OCI-LY3 (cell line): Measurements from ENCODE around the gene SPACA4.

ENCODE experiments used
- H2AFZ ChIP-seq: fragments of 200-600, 300-600 bp; shearing (Covaris generic); 2 replicates; pipeline ENCODE4 v1.6.0; 2014; ENCODE audit warnings: antibody characterized with exemption, low read depth, low read length
- H3K27ac ChIP-seq: fragments of 200-600, 300-600 bp; sonication (generic); 2 replicates; pipeline ENCODE4 v1.5.1; 2014; ENCODE audit warnings: mild to moderate bottlenecking, low read length, moderate library complexity, mixed read lengths
- H3K27me3 ChIP-seq: fragments of 200-600, 300-600 bp; sonication (generic); 2 replicates; pipeline ENCODE4 v1.6.1; 2014; ENCODE audit warnings: low read depth, low read length, mixed read lengths
- H3K36me3 ChIP-seq: fragments of 200-600, 300-600 bp; sonication (generic); replicated peaks from 2 replicates; pipeline ENCODE3; 2014; ENCODE audit warnings: low read depth, low read length, mixed read lengths
- H3K4me1 ChIP-seq: fragments of 300-600, 200-600 bp; sonication (generic); 2 replicates; pipeline ENCODE4 v1.6.1; 2014; ENCODE audit warnings: low read length, mixed read lengths
- H3K4me2 ChIP-seq: fragments of 200-600, 300-600 bp; sonication (generic); 2 replicates; pipeline ENCODE4 v1.6.1; 2014; ENCODE audit warnings: low read length, mixed read lengths
- H3K4me3 ChIP-seq: fragments of 300-600, 200-600 bp; sonication (generic); 2 replicates; pipeline ENCODE4 v1.5.1; 2014; ENCODE audit warnings: antibody characterized with exemption, mild to moderate bottlenecking, low read length, moderate library complexity
- H3K79me2 ChIP-seq: fragments of 300-600, 200-600 bp; shearing (Covaris generic); 2 replicates; pipeline ENCODE4 v1.6.1; 2014; ENCODE audit warnings: mild to moderate bottlenecking, low read length, mixed read lengths
- H3K9ac ChIP-seq: fragments of 300-600, 200-600 bp; shearing (Covaris generic); 2 replicates; pipeline ENCODE4 v1.6.0; 2014; ENCODE audit warnings: mild to moderate bottlenecking, low read length, moderate library complexity
- H3K9me3 ChIP-seq: fragments of 200-600, 300-600 bp; shearing (Covaris generic); 2 replicates; pipeline ENCODE4 v1.6.1; 2014; ENCODE audit warnings: low read length, mixed read lengths; ENCODE audit not compliant: insufficient read depth
- H4K20me1 ChIP-seq: fragments of 200-600, 300-600 bp; sonication (generic); 2 replicates; pipeline ENCODE4 v1.6.1; 2016; ENCODE audit warnings: low read length, mixed read lengths; ENCODE audit not compliant: insufficient read depth
- CTCF ChIP-seq: fragments of 200-600, 300-600 bp; sonication (generic); IDR thresholded peaks from 2 replicates; pipeline ENCODE4 v1.5.1; 2014; ENCODE audit warnings: antibody characterized with exemption, low read length, low read depth
- EZH2phosphoT487 ChIP-seq: fragments of 200-600 bp; shearing (Covaris generic); IDR thresholded peaks from 2 replicates; pipeline ENCODE4 v1.6.1; 2018; ENCODE audit warnings: antibody characterized with exemption, mixed run types, low read depth

The SPACA4 gene

GRCh38 chr19:48609571-48610108, 3.1 kb downstream of the SPACA4 start:
- Histone ChIP-seq H3K4me1 (peaks cover 14% of the 10 kb centered on the region), H3K27me3 (no peaks in the 10 kb centered on the region), H4K20me1 (0 out of 2 replicates have a peak, but pooled peaks cover 6% of the 10 kb centered on the region), H3K27ac (peak overlapping the region; percentile 47; the same call in 1 of the 2 replicates), H3K79me2 (no peaks in the 10 kb centered on the region), H3K4me3 (no peak overlapping the region), H3K9ac (no peak overlapping the region), H3K36me3 (no peaks in the 10 kb centered on the region), H2AFZ (no peak overlapping the region), H3K4me2 (peak overlapping the region; percentile 84), H3K9me3 (no peaks in the 10 kb centered on the region)
- TF ChIP-seq EZH2phosphoT487 (no peak), CTCF (no peak)

DNA sequence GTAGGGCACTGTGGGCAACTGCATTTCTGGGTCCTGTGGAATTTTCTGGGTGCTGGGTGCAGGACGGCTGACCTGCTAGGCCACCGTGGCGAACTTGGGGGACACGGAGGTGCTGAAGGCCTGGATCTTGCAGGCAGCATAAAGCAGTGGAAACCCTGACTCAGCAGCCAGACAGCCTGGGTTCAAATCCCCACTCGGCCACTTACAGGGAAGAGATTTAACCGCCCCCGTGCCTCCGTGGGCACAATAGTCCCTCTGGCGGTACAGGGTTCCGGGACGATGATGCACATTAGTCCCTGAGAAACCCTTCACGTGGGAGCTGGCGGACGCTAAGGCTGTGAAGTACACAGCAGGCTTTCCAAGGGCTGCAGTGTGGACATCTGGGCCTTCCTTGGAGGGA, 5.3 kb downstream of the SPACA4 start:
- H3K9ac ChIP-seq, result no peak overlapping the region
- TF ChIP-seq EZH2phosphoT487 (no peak), CTCF (no peak)
- H3K27ac ChIP-seq, result no peak overlapping the region
- H2AFZ ChIP-seq, result no peak overlapping the region
- peaks cover 15% of the 10 kb centered on the region for H3K79me2 ChIP-seq
- peaks cover 27% of the 10 kb centered on the region for H4K20me1 ChIP-seq
- H3K36me3 ChIP-seq, result peaks cover 20% of the 10 kb centered on the region
- no peaks in the 10 kb centered on the region for H3K27me3 ChIP-seq
- H3K9me3 ChIP-seq, result no peaks in the 10 kb centered on the region
- peaks cover 16% of the 10 kb centered on the region for H3K4me1 ChIP-seq
- H3K4me2 ChIP-seq, result no peak overlapping the region
- H3K4me3 ChIP-seq, result no peak overlapping the region

DNA sequence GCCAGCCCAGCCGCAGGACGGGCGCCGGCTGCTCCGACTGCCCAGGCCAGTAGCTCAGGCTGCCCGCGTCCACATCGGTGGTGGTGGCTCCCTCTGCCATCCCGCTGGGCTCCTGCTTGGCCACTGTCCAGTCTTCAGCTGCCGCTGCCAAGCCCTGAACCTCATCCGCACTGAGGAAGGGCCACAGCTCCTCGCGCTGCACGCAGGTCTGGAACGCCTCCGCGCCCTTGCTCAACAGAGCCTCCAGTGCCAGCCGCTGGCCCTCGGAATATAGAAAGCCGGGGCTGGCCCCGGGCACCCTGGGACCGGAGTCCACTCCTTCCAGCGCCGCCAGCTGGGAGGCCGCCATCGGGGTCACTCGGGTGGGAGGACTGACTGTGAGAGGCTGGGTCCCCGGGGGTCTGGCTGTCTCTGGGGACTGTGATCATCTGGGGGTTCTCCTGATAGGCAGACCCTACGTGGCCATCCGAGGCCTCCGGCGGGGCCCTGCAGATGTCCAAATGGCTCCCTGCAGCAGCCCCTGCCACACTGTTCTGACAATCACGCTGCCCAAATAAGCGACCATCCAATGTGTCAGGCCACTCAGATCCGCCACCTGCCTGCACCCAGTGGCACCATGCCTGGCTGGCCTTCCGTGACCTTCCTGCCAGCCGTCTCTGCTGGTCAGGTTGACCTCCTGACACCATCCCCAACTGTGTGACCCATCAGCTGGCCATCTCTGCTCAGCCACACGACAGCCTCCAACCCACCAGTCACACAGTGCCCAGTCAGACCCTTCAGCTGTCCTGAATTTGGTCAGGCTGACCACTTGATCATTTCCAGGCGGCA, 6.7 kb downstream of the SPACA4 start:
- H3K9me3 ChIP-seq, result no peaks in the 10 kb centered on the region
- no peak overlapping the region for H3K27ac ChIP-seq
- H3K36me3 ChIP-seq, result peaks cover 34% of the 10 kb centered on the region
- no peak overlapping the region for H3K9ac ChIP-seq
- peaks cover 28% of the 10 kb centered on the region for H3K4me1 ChIP-seq
- H4K20me1 ChIP-seq, result peaks cover 41% of the 10 kb centered on the region
- no peak overlapping the region for H2AFZ ChIP-seq
- H3K4me3 ChIP-seq, result no peak overlapping the region
- H3K4me2 ChIP-seq, result no peak overlapping the region
- peaks cover 28% of the 10 kb centered on the region for H3K79me2 ChIP-seq
- no peaks in the 10 kb centered on the region for H3K27me3 ChIP-seq
- TF ChIP-seq EZH2phosphoT487, result no peak
- TF ChIP-seq CTCF, result no peak

DNA sequence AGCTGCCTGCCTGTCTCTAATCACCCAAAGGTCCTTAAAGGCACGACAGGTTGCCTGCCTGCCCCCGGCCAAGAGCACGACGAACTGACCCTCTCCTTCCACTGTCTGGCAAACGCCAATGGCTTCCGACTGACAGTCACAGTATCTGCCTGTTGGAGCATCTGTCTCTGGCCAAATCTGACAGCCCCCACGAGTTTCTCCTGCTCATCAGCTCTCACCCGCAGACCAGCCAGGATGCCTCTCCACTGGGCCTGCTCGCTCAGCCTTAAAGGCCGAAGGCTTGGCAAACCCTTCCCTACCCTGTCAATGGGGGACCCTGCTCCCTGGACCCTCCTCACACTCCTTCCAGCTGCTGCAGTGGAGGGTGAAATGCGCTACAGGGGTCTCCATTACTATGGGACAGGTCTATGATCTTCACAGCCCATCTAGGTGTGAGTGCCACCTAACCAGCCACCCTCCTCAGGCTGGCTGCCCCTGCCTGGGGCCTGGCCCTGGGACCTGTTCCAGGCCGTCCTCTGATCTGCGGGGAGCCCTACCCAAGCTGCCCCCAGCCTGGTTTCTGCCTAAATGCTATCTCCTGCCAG, 7.4 kb downstream of the SPACA4 start:
- H3K9ac ChIP-seq, result no peak overlapping the region

More for the DNA sequence above, 7.4 kb downstream of the SPACA4 start:
- H3K4me2 ChIP-seq, result no peak overlapping the region
- no peak overlapping the region; the same call in 1 of the 2 replicates for H3K27ac ChIP-seq
- no peak for TF ChIP-seq EZH2phosphoT487
- no peak for TF ChIP-seq CTCF
- H2AFZ ChIP-seq, result no peak overlapping the region
- H3K4me1 ChIP-seq, result peaks cover 22% of the 10 kb centered on the region
- H3K27me3 ChIP-seq, result no peaks in the 10 kb centered on the region
- H3K4me3 ChIP-seq, result no peak overlapping the region
- H3K9me3 ChIP-seq, result no peaks in the 10 kb centered on the region
- H3K79me2 ChIP-seq, result peaks cover 35% of the 10 kb centered on the region
- H4K20me1 ChIP-seq, result peaks cover 46% of the 10 kb centered on the region
- H3K36me3 ChIP-seq, result peaks cover 39% of the 10 kb centered on the region
